ENCODE results near the gene TRIM31. TPM values are rescaled to one million over a fixed set of nuclear protein-coding genes. Genes with fewer than 3 reads are reported as not detected.

TRIM31 gene
- total and polyA plus RNA-seq, 10 of the 15 experiments (the other 5 are each of a cell fraction or from before 2014, with no cell fraction given), result 0.09 to 20.5 (median 0.31) TPM; not detected in 3

DNA sequence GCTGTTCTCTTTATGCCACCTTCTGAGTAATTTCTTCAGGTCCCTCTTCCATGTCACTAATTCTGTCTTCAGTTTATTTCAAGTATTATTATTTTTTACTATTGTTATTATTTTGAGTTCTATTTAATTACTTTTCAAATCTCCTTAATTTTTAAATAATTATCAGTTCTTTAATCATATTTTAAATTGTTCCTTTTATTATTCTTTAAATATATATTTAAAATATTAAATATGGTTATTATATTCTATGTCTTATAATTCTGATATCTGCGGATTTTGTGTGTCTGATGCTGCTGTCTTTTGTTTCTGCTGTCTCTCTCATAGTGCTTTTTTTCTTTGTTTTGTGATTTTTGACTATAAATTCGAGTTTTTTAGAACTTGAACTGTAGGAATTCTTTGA is 49.6 kb downstream of the TRIM31 start:
- Histone ChIP-seq H3K4me2 (ENCODE audit: control insufficient read depth, insufficient read depth) (no peak overlapping the region), H2AFZ (ENCODE audit: control insufficient read depth, low read depth, low read length) (no peak overlapping the region), H3K4me1 (ENCODE audit: control insufficient read depth, insufficient read depth, low read length) (peaks cover 5% of the 10 kb centered on the region; the same call in 1 of the 2 replicates), H3K9ac (ENCODE audit: control insufficient read depth, insufficient read depth, low read length) (no peak overlapping the region), H3K4me3 (no peak overlapping the region), H3K9me3 (replicated peaks; ENCODE audit: control insufficient read depth, insufficient read depth, low read length) (no peaks in the 10 kb centered on the region), H4K20me1 (ENCODE audit: control insufficient read depth, insufficient read depth) (no peaks in the 10 kb centered on the region), H3K36me3 (ENCODE audit: control insufficient read depth in 2 of 2, insufficient read depth in 2 of 2, low read length in 1 of 2) (no peaks in the 10 kb centered on the region), H3K27ac (ENCODE audit: control insufficient read depth, insufficient read depth) (no peak overlapping the region), H3K79me2 (ENCODE audit: control insufficient read depth, insufficient read depth, low read length) (peaks cover 39% of the 10 kb centered on the region), H3K27me3 (replicated peaks in 1 of 2; ENCODE audit: control insufficient read depth in 2 of 2, insufficient read depth in 2 of 2, low read length in 1 of 2) (no peaks in the 10 kb centered on the region)
- BruUV-seq (replicated peaks), result no TSS peak
- ChIA-PET SMC1A (ENCODE audit: uncharacterized antibody, unreplicated experiment) (no interaction called here), CTCF (interaction anchor here (0.6 to 1.3 kb wide), 2 partner anchors 10 to 69 kb away, joined by 3 to 4 read pairs; no protein-coding TSS in a partner anchor), RAD21 (ENCODE audit: unreplicated experiment) (interaction anchor here (1.0 kb wide), 1 partner anchor 68 kb away, joined by 3 read pairs; no protein-coding TSS in a partner anchor), POLR2A (interaction anchor here (0.6 to 1.2 kb wide), 2 partner anchors 99 to 554 kb away, joined by 3 read pairs; partner anchors contain the start of gene MRPS18B)
- FAIRE-seq (no peak), DNase-seq (ENCODE audit: low read depth, low spot score) (no peak), ATAC-seq (no peak)
- in situ Hi-C loops (cut with MboI), result no loop called here
- TF ChIP-seq ATF2 (IDR thresholded peaks at IDR 0.05; ENCODE audit: low read length), result no peak
- TF ChIP-seq MYB (IDR thresholded peaks at IDR 0.05; ENCODE audit: borderline replicate concordance, low read depth, low read length), result no peak
- no peak for TF ChIP-seq CEBPB (IDR thresholded peaks at IDR 0.05; ENCODE audit: borderline replicate concordance in 1 of 2, low read depth in 2 of 2, low read length in 2 of 2)
- TF ChIP-seq POU2F2 (IDR thresholded peaks at IDR 0.05; ENCODE audit: borderline replicate concordance, low read depth, low read length), result no peak
- 53% methylated on average over 2 of the region's 2 CpGs for WGBS (ENCODE audit: insufficient coverage, insufficient replicate concordance, low lambda C conversion rate, missing lambda C conversion rate)
- intact Hi-C loops (cut with micrococcal nuclease; ENCODE audit: unreplicated experiment), result no loop called here

Measured in GM12878 (cell line).